Measurements from ENCODE around the gene F10.

Gene F10

DNA sequence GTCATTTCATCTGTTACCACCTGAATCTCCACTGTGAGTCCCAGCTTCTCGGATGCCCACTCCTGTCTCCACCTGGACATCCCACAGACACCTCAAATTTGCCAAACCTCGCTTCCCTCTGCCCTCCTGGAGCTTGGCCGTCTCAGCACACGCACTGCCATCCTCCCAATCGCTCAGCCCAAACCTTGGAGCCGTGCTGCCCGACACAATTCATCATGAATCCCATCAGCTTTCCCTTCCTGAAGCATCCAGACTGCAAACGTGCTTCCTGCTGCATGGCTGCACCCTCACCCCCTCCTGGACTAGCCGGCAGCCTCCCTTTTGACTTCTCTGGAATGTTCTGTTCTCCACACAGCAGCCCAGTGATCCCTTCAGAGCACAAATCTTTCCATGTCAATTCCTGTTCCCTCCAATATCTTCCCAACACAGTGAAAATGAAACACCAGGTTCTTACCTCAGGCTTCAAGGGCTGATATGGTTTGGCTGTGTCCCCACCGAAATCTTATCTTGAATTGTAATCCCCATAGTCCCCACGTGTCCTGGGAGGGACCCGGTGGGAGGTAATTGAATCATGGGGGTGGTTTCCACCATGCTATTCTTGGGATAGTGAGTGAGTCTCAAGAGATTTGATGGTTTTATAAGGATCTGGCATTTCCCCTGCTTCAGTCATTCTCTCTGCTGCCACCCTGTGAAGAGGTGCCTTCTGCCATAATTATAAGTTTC is 34.8 kb downstream of the F10 start:
- TF ChIP-seq MYC (IDR thresholded peaks at IDR 0.05; ENCODE audit: low read depth, low read length) (no peak), POLR2A (IDR thresholded peaks at IDR 0.05; ENCODE audit: extremely low read depth, insufficient read length) (no peak), MAX (IDR thresholded peaks at IDR 0.05; ENCODE audit: low read depth, low read length) (no peak), CTCF (IDR thresholded peaks at IDR 0.05; ENCODE audit: low read depth, low read length) (no peak)
- no peak for DNase-seq (ENCODE audit: low read depth)
- H3K4me3 ChIP-seq (ENCODE audit: low read depth, low read length): no peak overlapping the region

- TF ChIP-seq MYC (IDR thresholded peaks at IDR 0.05; ENCODE audit: low read depth, low read length): no peak
- no peak for TF ChIP-seq MAX (IDR thresholded peaks at IDR 0.05; ENCODE audit: low read depth, low read length)
- no peak for TF ChIP-seq CTCF (IDR thresholded peaks at IDR 0.05; ENCODE audit: low read depth, low read length)
- TF ChIP-seq POLR2A (IDR thresholded peaks at IDR 0.05; ENCODE audit: extremely low read depth, insufficient read length): no peak
- no peak for DNase-seq (ENCODE audit: low read depth)
- no peak within 1 kb of the TSS for H3K4me3 ChIP-seq (ENCODE audit: low read depth, low read length)
These were observed 35.5 kb downstream of the F10 start, which contains the start of gene PROZ for GRCh38 chr13:113157929-113158747. TSS of gene PROZ (plus strand) at chr13:113158648. CDS start at chr13:113158661, 13 bp downstream.

GRCh38 chr13:113158946-113159345 is 36.3 kb downstream of the F10 start:
- DNase-seq (ENCODE audit: low read depth): no peak
- no peak overlapping the region for H3K4me3 ChIP-seq (ENCODE audit: low read depth, low read length)
- TF ChIP-seq CTCF (IDR thresholded peaks at IDR 0.05; ENCODE audit: low read depth, low read length): no peak

DNA sequence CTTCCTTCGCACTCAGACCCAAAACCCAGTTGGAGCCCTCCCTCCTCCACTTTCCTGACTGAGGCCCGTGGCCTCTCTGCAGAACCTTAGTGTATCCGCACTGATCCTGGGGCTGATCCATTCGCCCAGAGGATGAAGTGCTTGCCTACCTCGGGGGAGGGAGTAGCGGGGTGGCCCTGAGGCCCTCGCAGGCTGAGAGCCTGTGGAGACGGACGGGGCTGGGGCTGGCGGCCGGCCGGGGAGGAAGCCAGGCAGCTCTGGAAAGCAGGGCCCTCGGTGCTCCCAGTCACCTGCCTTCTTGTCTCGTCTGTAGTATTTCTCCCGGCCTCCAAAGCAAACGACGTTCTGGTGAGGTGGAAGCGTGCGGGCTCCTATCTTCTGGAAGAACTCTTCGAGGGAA is 37.1 kb downstream of the F10 start:
- no peak for TF ChIP-seq POLR2A (IDR thresholded peaks at IDR 0.05; ENCODE audit: extremely low read depth, insufficient read length)
- no peak for TF ChIP-seq MYC (IDR thresholded peaks at IDR 0.05; ENCODE audit: low read depth, low read length)
- no peak for TF ChIP-seq CTCF (IDR thresholded peaks at IDR 0.05; ENCODE audit: low read depth, low read length)
- TF ChIP-seq MAX (IDR thresholded peaks at IDR 0.05; ENCODE audit: low read depth, low read length): no peak
- no peak for DNase-seq (ENCODE audit: low read depth)
- H3K4me3 ChIP-seq (ENCODE audit: low read depth, low read length): no peak overlapping the region

- H3K4me3 ChIP-seq (ENCODE audit: low read depth, low read length): no peak overlapping the region
- DNase-seq (ENCODE audit: low read depth): no peak
- TF ChIP-seq MYC (IDR thresholded peaks at IDR 0.05; ENCODE audit: low read depth, low read length) (no peak), MAX (IDR thresholded peaks at IDR 0.05; ENCODE audit: low read depth, low read length) (no peak), CTCF (IDR thresholded peaks at IDR 0.05; ENCODE audit: low read depth, low read length) (no peak), POLR2A (IDR thresholded peaks at IDR 0.05; ENCODE audit: extremely low read depth, insufficient read length) (no peak)
These were observed 38.4 kb downstream of the F10 start for GRCh38 chr13:113160983-113161382.

Data from NB4 (cell line).